Activated CD8-positive, alpha-beta T cell treated with anti-CD3 and anti-CD28 coated beads for 36 hours (primary cell): Measurements from ENCODE around the gene MPO. TPM values are rescaled to one million over a fixed set of nuclear protein-coding genes. Genes with fewer than 3 reads are reported as not detected.

Experiments
- ATAC-seq: fragments of 200-7000 bp; cut with Tn5 transposase; one replicate; pipeline ENCODE4 v1.10.0; 2021; ENCODE audit warnings: mild to moderate bottlenecking, moderate library complexity
- CTCF ChIA-PET: fragments of 350-600 bp; sonication (Branson Sonifier 250); formaldehyde crosslinking; loops from one replicate; lab custom pipeline; 2021; ENCODE audit warnings: antibody characterized with exemption; lab: Charles Lee
- POLR2A ChIA-PET: fragments of 350-600 bp; sonication (Branson Sonifier 250); formaldehyde crosslinking; loops from one replicate; lab custom pipeline; 2021; ENCODE audit warnings: antibody characterized with exemption; lab: Charles Lee
- DNase-seq: peaks from one replicate; pipeline ENCODE4 v3.0.0-alpha.2; 2020
- H3K27ac Mint-ChIP-seq: one replicate; pipeline ENCODE4 v1.8.0; 2021; ENCODE audit warnings: mild to moderate bottlenecking, mixed read lengths
- H3K27me3 Mint-ChIP-seq: one replicate; pipeline ENCODE4 v1.8.0; 2021; ENCODE audit warnings: mixed read lengths
- H3K36me3 Mint-ChIP-seq: one replicate; pipeline ENCODE4 v1.8.0; 2021; ENCODE audit warnings: low read depth, mixed read lengths
- H3K4me1 Mint-ChIP-seq: one replicate; pipeline ENCODE4 v1.8.0; 2021; ENCODE audit warnings: low read depth, mixed read lengths
- H3K4me3 Mint-ChIP-seq: one replicate; pipeline ENCODE4 v1.8.0; 2021; ENCODE audit warnings: mild to moderate bottlenecking, moderate library complexity, mixed read lengths
- H3K9me3 Mint-ChIP-seq: one replicate; pipeline ENCODE4 v1.8.0; 2021; ENCODE audit warnings: mixed read lengths
- CTCF ChIP-seq: fragments of 200-600 bp; IDR thresholded peaks from one replicate; pipeline ENCODE4 v1.8.0; 2022; ENCODE audit warnings: antibody characterized with exemption, mild to moderate bottlenecking
- intact Hi-C: fragments of 100-400 bp; cut with micrococcal nuclease; formaldehyde crosslinking; loops from one replicate; pipeline ENCODE4 v1.10.0; 2022
- total RNA-seq, 2 experiments: library from RNA; stranded (reverse); gene quantifications; one replicate each; pipeline ENCODE4 v1.2.3, GENCODE V29; 2021

MPO gene
- total RNA-seq, 2 experiments from 2014 or later, result not detected

GRCh38 chr17:58264407-58265103, 16.2 kb downstream of the MPO start:
- intact Hi-C loops, result no loop called here
- ChIA-PET POLR2A (no interaction called here), CTCF (no interaction called here)
- Mint-ChIP-seq H3K4me1 (no peaks in the 10 kb centered on the region), H3K36me3 (no peaks in the 10 kb centered on the region), H3K27ac (no peak overlapping the region), H3K27me3 (peaks cover 38% of the 10 kb centered on the region), H3K9me3 (no peaks in the 10 kb centered on the region), H3K4me3 (no peak overlapping the region)
- TF ChIP-seq CTCF, result no peak
- ATAC-seq (no peak), DNase-seq (no peak)

- TF ChIP-seq CTCF, result no peak
- DNase-seq, result no peak
- H3K36me3 Mint-ChIP-seq, result no peaks in the 10 kb centered on the region
- H3K9me3 Mint-ChIP-seq, result no peaks in the 10 kb centered on the region
- no peak overlapping the region for H3K27ac Mint-ChIP-seq
- CTCF ChIA-PET, result interaction anchor here (2.5 kb wide), 1 partner anchor 13 kb away, joined by 8 read pairs; no protein-coding TSS in a partner anchor
- POLR2A ChIA-PET, result interaction anchor here (0.6 kb wide), 1 partner anchor 35 kb away, joined by 3 read pairs; no protein-coding TSS in a partner anchor
- H3K27me3 Mint-ChIP-seq, result peaks cover 39% of the 10 kb centered on the region
- no peaks in the 10 kb centered on the region for H3K4me1 Mint-ChIP-seq
- H3K4me3 Mint-ChIP-seq, result no peak overlapping the region
- no peak for ATAC-seq
- intact Hi-C loops, result no loop called here
Measured at GRCh38 chr17:58263773-58264172, 17.0 kb downstream of the MPO start.

GRCh38 chr17:58262149-58262548, 18.6 kb downstream of the MPO start:
- ChIA-PET CTCF (interaction anchor here (2.5 kb wide), 1 partner anchor 12 kb away, joined by 8 read pairs; no protein-coding TSS in a partner anchor), POLR2A (no interaction called here)
- DNase-seq, result no peak
- H3K4me3 Mint-ChIP-seq, result no peak overlapping the region
- H3K9me3 Mint-ChIP-seq, result no peaks in the 10 kb centered on the region
- TF ChIP-seq CTCF, result no peak
- no peaks in the 10 kb centered on the region for H3K4me1 Mint-ChIP-seq
- no peak for ATAC-seq
- intact Hi-C loops, result no loop called here
- H3K27me3 Mint-ChIP-seq, result peaks cover 42% of the 10 kb centered on the region
- H3K36me3 Mint-ChIP-seq, result no peaks in the 10 kb centered on the region
- no peak overlapping the region for H3K27ac Mint-ChIP-seq

GRCh38 chr17:58254803-58255202, 25.9 kb downstream of the MPO start:
- Mint-ChIP-seq H3K27me3 (peaks cover 16% of the 10 kb centered on the region), H3K9me3 (no peaks in the 10 kb centered on the region), H3K27ac (no peak overlapping the region), H3K4me3 (no peak overlapping the region), H3K4me1 (peaks cover 2% of the 10 kb centered on the region), H3K36me3 (no peaks in the 10 kb centered on the region)
- ChIA-PET CTCF (interaction anchor here (0.9 to 1.2 kb wide), 2 partner anchors 56 to 162 kb away, joined by 3 read pairs; partner anchors contain the start of gene RNF43), POLR2A (interaction anchor here (1.1 kb wide), 1 partner anchor 16 kb away, joined by 3 read pairs; no protein-coding TSS in a partner anchor)
- DNase-seq, result no peak
- intact Hi-C loops, result no loop called here
- no peak for TF ChIP-seq CTCF
- no peak for ATAC-seq

- ChIA-PET CTCF (no interaction called here), POLR2A (no interaction called here)
- no peak for TF ChIP-seq CTCF
- H3K27ac Mint-ChIP-seq, result no peak overlapping the region
- DNase-seq (no peak), ATAC-seq (no peak)
- H3K27me3 Mint-ChIP-seq, result peaks cover 17% of the 10 kb centered on the region
- no peak overlapping the region for H3K4me3 Mint-ChIP-seq
- H3K4me1 Mint-ChIP-seq, result peaks cover 4% of the 10 kb centered on the region
- H3K36me3 Mint-ChIP-seq, result no peaks in the 10 kb centered on the region
- H3K9me3 Mint-ChIP-seq, result no peaks in the 10 kb centered on the region
- intact Hi-C loops, result no loop called here
Measured at GRCh38 chr17:58253082-58253481, 27.7 kb downstream of the MPO start.
